GM13977 (cell line): ENCODE measurements around the gene STARD9.

Source experiments
- DNase-seq: peaks from one replicate; pipeline ENCODE4 v3.0.0; 2012; ENCODE audit warnings: low spot score
- CTCF ChIP-seq: IDR thresholded peaks from 2 replicates; pipeline ENCODE4 v1.5.1; 2012; ENCODE audit warnings: mild to moderate bottlenecking, control low read depth; ENCODE audit not compliant: insufficient read depth; ENCODE audit errors: extremely low read depth, missing control alignments
- in situ Hi-C: fragments of 300-500 bp; cut with MboI; formaldehyde crosslinking; loops from one replicate; pipeline ENCODE4 v1.12.0; 2022; ENCODE audit warnings: low sequenced_read_pairs, low pct_unique_long_range_greater_than_20kb, mixed read lengths, inconsistent platforms; ENCODE audit not compliant: unreplicated experiment

The STARD9 gene

GRCh38 chr15:42681119-42681518 is 105.7 kb downstream of the STARD9 start:
- DNase-seq = no peak
- TF ChIP-seq CTCF = no peak
- in situ Hi-C loops = no loop called here

GRCh38 chr15:42686281-42686680 is 110.9 kb downstream of the STARD9 start:
- in situ Hi-C loops = no loop called here
- TF ChIP-seq CTCF = no peak
- no peak for DNase-seq

- in situ Hi-C loops = no loop called here
- no peak for TF ChIP-seq CTCF
- DNase-seq = no peak
Observed at GRCh38 chr15:42687740-42688139, 112.3 kb downstream of the STARD9 start.

- in situ Hi-C loops = no loop called here
- TF ChIP-seq CTCF = no peak
- no peak for DNase-seq
Observed at GRCh38 chr15:42688301-42688700, 112.9 kb downstream of the STARD9 start.

- in situ Hi-C loops = no loop called here
- no peak for TF ChIP-seq CTCF
- no peak for DNase-seq
Observed at GRCh38 chr15:42691308-42691707, 115.9 kb downstream of the STARD9 start.

- in situ Hi-C loops = no loop called here
- no peak for TF ChIP-seq CTCF
- no peak for DNase-seq
Observed at GRCh38 chr15:42691770-42692169, 116.4 kb downstream of the STARD9 start.

- in situ Hi-C loops = no loop called here
- no peak for DNase-seq
- TF ChIP-seq CTCF = no peak
Observed at GRCh38 chr15:42692536-42692935, 117.1 kb downstream of the STARD9 start.
